ENCODE results near the gene ISOC2. TPM values are rescaled to one million over a fixed set of nuclear protein-coding genes. Genes with fewer than 3 reads are reported as not detected.
"Not testable (repeated sequence)": the region's sequence is repeated elsewhere in the genome, so short reads cannot be mapped to it uniquely, and the experiment has no call there.

Gene ISOC2
- polyA plus RNA-seq, 1 donor = 30.4 TPM

GRCh38 chr19:55498246-55498840 lies 36.9 kb upstream of the ISOC2 start:
- Histone ChIP-seq H3K9me3 (ENCODE audit: control insufficient read depth, low read depth, low read length) (peaks cover 1% of the 10 kb centered on the region), H3K27me3 (ENCODE audit: control insufficient read depth, insufficient read depth, low read length) (peaks cover 21% of the 10 kb centered on the region), H3K36me3 (ENCODE audit: control insufficient read depth, insufficient read depth, low read length) (no peaks in the 10 kb centered on the region), H3K4me1 (ENCODE audit: control insufficient read depth, insufficient read depth, low read length) (peaks cover under 1% of the 10 kb centered on the region), H3K27ac (ENCODE audit: low read length) (no peak overlapping the region), H3K4me3 (ENCODE audit: low read length) (no peak overlapping the region)
- no peak for DNase-seq
- WGBS (ENCODE audit: insufficient coverage, low lambda C conversion rate) = no CpG with 5 or more reads among the region's 2 CpGs

- Histone ChIP-seq H3K4me1 (ENCODE audit: control insufficient read depth, insufficient read depth, low read length) (no peaks in the 10 kb centered on the region), H3K4me3 (ENCODE audit: low read length) (no peak overlapping the region), H3K9me3 (ENCODE audit: control insufficient read depth, low read depth, low read length) (no peaks in the 10 kb centered on the region), H3K27me3 (ENCODE audit: control insufficient read depth, insufficient read depth, low read length) (peaks cover 24% of the 10 kb centered on the region), H3K36me3 (ENCODE audit: control insufficient read depth, insufficient read depth, low read length) (no peaks in the 10 kb centered on the region), H3K27ac (ENCODE audit: low read length) (no peak overlapping the region)
- WGBS (ENCODE audit: insufficient coverage, low lambda C conversion rate) = no CpG with 5 or more reads among the region's 13 CpGs
- DNase-seq = no peak
Measured at GRCh38 chr19:55497763-55498162, 36.3 kb upstream of the ISOC2 start.

- not testable (repeated sequence) for DNase-seq; H3K9me3 ChIP-seq (ENCODE audit: control insufficient read depth, low read depth, low read length); H3K4me3 ChIP-seq (ENCODE audit: low read length); H3K27ac ChIP-seq (ENCODE audit: low read length); H3K4me1 ChIP-seq (ENCODE audit: control insufficient read depth, insufficient read depth, low read length); H3K36me3 ChIP-seq (ENCODE audit: control insufficient read depth, insufficient read depth, low read length)
- WGBS (ENCODE audit: insufficient coverage, low lambda C conversion rate) = 0% methylated on average over 1 of the region's 10 CpGs
- H3K27me3 ChIP-seq (ENCODE audit: control insufficient read depth, insufficient read depth, low read length) = peaks cover 32% of the 10 kb centered on the region
Measured at GRCh38 chr19:55496820-55497219, 35.4 kb upstream of the ISOC2 start.

GRCh38 chr19:55495646-55496349 lies 34.4 kb upstream of the ISOC2 start:
- no CpG with 5 or more reads among the region's 11 CpGs for WGBS (ENCODE audit: insufficient coverage, low lambda C conversion rate)
- Histone ChIP-seq H3K4me1 (ENCODE audit: control insufficient read depth, insufficient read depth, low read length) (no peaks in the 10 kb centered on the region), H3K9me3 (ENCODE audit: control insufficient read depth, low read depth, low read length) (no peaks in the 10 kb centered on the region), H3K4me3 (ENCODE audit: low read length) (no peak overlapping the region), H3K36me3 (ENCODE audit: control insufficient read depth, insufficient read depth, low read length) (no peaks in the 10 kb centered on the region), H3K27me3 (ENCODE audit: control insufficient read depth, insufficient read depth, low read length) (peaks cover 38% of the 10 kb centered on the region), H3K27ac (ENCODE audit: low read length) (no peak overlapping the region)
- no peak for DNase-seq

GRCh38 chr19:55494172-55494761 lies 32.8 kb upstream of the ISOC2 start:
- Histone ChIP-seq H3K9me3 (ENCODE audit: control insufficient read depth, low read depth, low read length) (no peaks in the 10 kb centered on the region), H3K27ac (ENCODE audit: low read length) (no peak overlapping the region), H3K36me3 (ENCODE audit: control insufficient read depth, insufficient read depth, low read length) (no peaks in the 10 kb centered on the region), H3K27me3 (ENCODE audit: control insufficient read depth, insufficient read depth, low read length) (peaks cover 51% of the 10 kb centered on the region), H3K4me1 (ENCODE audit: control insufficient read depth, insufficient read depth, low read length) (no peaks in the 10 kb centered on the region), H3K4me3 (ENCODE audit: low read length) (no peak overlapping the region)
- WGBS (ENCODE audit: insufficient coverage, low lambda C conversion rate) = no CpG with 5 or more reads among the region's 22 CpGs
- DNase-seq = no peak

GRCh38 chr19:55493645-55494171 lies 32.3 kb upstream of the ISOC2 start:
- no peak for DNase-seq
- peaks cover 3% of the 10 kb centered on the region for H3K4me1 ChIP-seq (ENCODE audit: control insufficient read depth, insufficient read depth, low read length)
- peaks cover 55% of the 10 kb centered on the region for H3K27me3 ChIP-seq (ENCODE audit: control insufficient read depth, insufficient read depth, low read length)
- no CpG with 5 or more reads among the region's 38 CpGs for WGBS (ENCODE audit: insufficient coverage, low lambda C conversion rate)
- peaks cover 3% of the 10 kb centered on the region for H3K9me3 ChIP-seq (ENCODE audit: control insufficient read depth, low read depth, low read length)
- no peak overlapping the region for H3K27ac ChIP-seq (ENCODE audit: low read length)
- no peaks in the 10 kb centered on the region for H3K36me3 ChIP-seq (ENCODE audit: control insufficient read depth, insufficient read depth, low read length)
- H3K4me3 ChIP-seq (ENCODE audit: low read length) = no peak overlapping the region

- no peaks in the 10 kb centered on the region for H3K36me3 ChIP-seq (ENCODE audit: control insufficient read depth, insufficient read depth, low read length)
- H3K27me3 ChIP-seq (ENCODE audit: control insufficient read depth, insufficient read depth, low read length) = peaks cover 59% of the 10 kb centered on the region
- peaks cover 6% of the 10 kb centered on the region for H3K4me1 ChIP-seq (ENCODE audit: control insufficient read depth, insufficient read depth, low read length)
- no CpG with 5 or more reads among the region's 18 CpGs for WGBS (ENCODE audit: insufficient coverage, low lambda C conversion rate)
- DNase-seq = no peak
- H3K4me3 ChIP-seq (ENCODE audit: low read length) = no peak overlapping the region
- H3K27ac ChIP-seq (ENCODE audit: low read length) = no peak overlapping the region
- peaks cover 3% of the 10 kb centered on the region for H3K9me3 ChIP-seq (ENCODE audit: control insufficient read depth, low read depth, low read length)
Measured at GRCh38 chr19:55493052-55493644, 31.7 kb upstream of the ISOC2 start.

GRCh38 chr19:55492362-55492944 lies 31.0 kb upstream of the ISOC2 start:
- WGBS (ENCODE audit: insufficient coverage, low lambda C conversion rate) = no CpG with 5 or more reads among the region's 12 CpGs
- DNase-seq = no peak
- H3K4me1 ChIP-seq (ENCODE audit: control insufficient read depth, insufficient read depth, low read length) = peaks cover 6% of the 10 kb centered on the region
- no peak overlapping the region for H3K27ac ChIP-seq (ENCODE audit: low read length)
- peaks cover 63% of the 10 kb centered on the region for H3K27me3 ChIP-seq (ENCODE audit: control insufficient read depth, insufficient read depth, low read length)
- no peaks in the 10 kb centered on the region for H3K36me3 ChIP-seq (ENCODE audit: control insufficient read depth, insufficient read depth, low read length)
- H3K9me3 ChIP-seq (ENCODE audit: control insufficient read depth, low read depth, low read length) = peaks cover 3% of the 10 kb centered on the region
- H3K4me3 ChIP-seq (ENCODE audit: low read length) = no peak overlapping the region

GRCh38 chr19:55491546-55492360 lies 30.3 kb upstream of the ISOC2 start:
- peaks cover 3% of the 10 kb centered on the region for H3K9me3 ChIP-seq (ENCODE audit: control insufficient read depth, low read depth, low read length)
- H3K4me1 ChIP-seq (ENCODE audit: control insufficient read depth, insufficient read depth, low read length) = peaks cover 6% of the 10 kb centered on the region
- DNase-seq = no peak
- WGBS (ENCODE audit: insufficient coverage, low lambda C conversion rate) = no CpG with 5 or more reads among the region's 24 CpGs
- no peak overlapping the region for H3K27ac ChIP-seq (ENCODE audit: low read length)
- no peak overlapping the region for H3K4me3 ChIP-seq (ENCODE audit: low read length)
- H3K36me3 ChIP-seq (ENCODE audit: control insufficient read depth, insufficient read depth, low read length) = no peaks in the 10 kb centered on the region
- H3K27me3 ChIP-seq (ENCODE audit: control insufficient read depth, insufficient read depth, low read length) = peaks cover 63% of the 10 kb centered on the region

Data from large intestine (tissue), 3 donors.